HepG2 (cell line): ENCODE measurements around the gene EPN3. TPM values are rescaled to one million over a fixed set of nuclear protein-coding genes. Genes with fewer than 3 reads are reported as not detected.

Experiments used
- ATAC-seq: fragments of 200-7000 bp; cut with Tn5 transposase; 3 replicates; pipeline ENCODE4 v1.9.1; 2020; ENCODE audit warnings: mild to moderate bottlenecking, moderate library complexity
- BruUV-seq: library from RNA; stranded (reverse); fragments of 400-500 nt; replicated peaks from 2 replicates; lab custom pipeline; 2021; lab: Mats Ljungman, UMichigan
- CTCF ChIA-PET: fragments of 300-600 bp; formaldehyde crosslinking; extraction: SDS; loops from one replicate; lab custom pipeline; 2021; ENCODE audit warnings: low total read pairs, inconsistent platforms, low intra/inter-chr PET ratio; lab: Yijun Ruan, JAX
- POLR2A ChIA-PET: fragments of 350-600 bp; sonication (Branson Sonifier 250); formaldehyde crosslinking; loops from one replicate; lab custom pipeline; 2020; ENCODE audit warnings: antibody characterized with exemption, inconsistent platforms; lab: Yijun Ruan, JAX
- DNase-seq: peaks from one replicate; pipeline ENCODE4 v3.0.0-alpha.2; 2015; ENCODE audit warnings: low spot score
- FAIRE-seq: peaks from 3 replicates; lab custom pipeline; 2011; peaks lifted over from hg19 to GRCh38; lab: Jason Lieb, UNC
- H2AFZ ChIP-seq: one replicate; pipeline ENCODE4 v1.6.1; 2011; ENCODE audit warnings: low read length, inconsistent platforms
- H3K27ac ChIP-seq: fragments of 300-600 bp; 3 replicates; pipeline ENCODE4 v1.8.0; 2011; ENCODE audit warnings: mixed run types, mild to moderate bottlenecking, mixed read lengths, low read length, inconsistent platforms; ENCODE audit not compliant: insufficient read depth; ENCODE audit errors: extremely low read length
- H3K27me3 ChIP-seq, 2 experiments: fragments of 200-600 bp in 1 of 2; 2 replicates in 1 of 2; 3 replicates in 1 of 2; pipeline versions ENCODE4 v1.6.0 to v1.8.0; 2011; ENCODE audit warnings: low read length in 2 of 2, mild to moderate bottlenecking in 2 of 2, moderate library complexity in 2 of 2, inconsistent platforms in 1 of 2; ENCODE audit not compliant: insufficient read depth in 2 of 2, control insufficient read depth in 1 of 2
- H3K36me3 ChIP-seq, 2 experiments: fragments of 200-600 bp in 1 of 2; replicated peaks in 1 of 2; 2 replicates in 1 of 2; 3 replicates in 1 of 2; pipeline versions ENCODE4 v1.5.1 to v1.8.0; 2011; ENCODE audit warnings: low read length in 2 of 2, inconsistent platforms in 1 of 2; ENCODE audit not compliant: insufficient read depth in 2 of 2, control insufficient read depth in 1 of 2
- H3K4me1 ChIP-seq: 2 replicates; pipeline ENCODE4 v1.5.1; 2012; ENCODE audit warnings: low read length, inconsistent platforms; ENCODE audit not compliant: insufficient read depth
- H3K4me2 ChIP-seq: 2 replicates; pipeline ENCODE4 v1.6.0; 2011; ENCODE audit warnings: low read depth, low read length, inconsistent platforms
- H3K4me3 ChIP-seq, 3 experiments: fragments of 200-600 bp in 1 of 3; sonication (generic), shearing (Covaris generic) in 1 of 3; replicated peaks in 1 of 3; 2 replicates each; pipeline ENCODE4 v1.5.1; 2011 to 2016; ENCODE audit warnings: low read length in 3 of 3, inconsistent platforms in 2 of 3, low read depth in 2 of 3, mild to moderate bottlenecking in 2 of 3, control low read depth in 1 of 3, mixed read lengths in 1 of 3; ENCODE audit not compliant: insufficient read depth in 1 of 3
- H3K79me2 ChIP-seq: one replicate; pipeline ENCODE4 v1.6.1; 2011; ENCODE audit warnings: low read length, inconsistent platforms; ENCODE audit not compliant: insufficient read depth
- H3K9ac ChIP-seq: 2 replicates; pipeline ENCODE4 v1.6.0; 2011; ENCODE audit warnings: mild to moderate bottlenecking, low read depth, low read length, inconsistent platforms; ENCODE audit not compliant: insufficient read depth
- H3K9me3 ChIP-seq: 2 replicates; pipeline ENCODE4 v1.5.1; 2012; ENCODE audit warnings: mild to moderate bottlenecking, low read length
- H4K20me1 ChIP-seq: 2 replicates; pipeline ENCODE4 v1.6.0; 2011; ENCODE audit warnings: inconsistent platforms, mild to moderate bottlenecking, low read length, moderate library complexity; ENCODE audit not compliant: insufficient read depth
- FOXA1 ChIP-seq, 2 experiments: fragments of 450-650 bp in 1 of 2; sonication (generic) in 1 of 2; formaldehyde crosslinking in 1 of 2; IDR thresholded peaks; 2 replicates each; pipeline versions ENCODE4 v1.4.0 to v1.6.1; 2016 to 2020; ENCODE audit warnings: missing genetic modification reagents in 1 of 2
- FOXO1 ChIP-seq: sonication (generic); formaldehyde crosslinking; IDR thresholded peaks from 2 replicates; pipeline ENCODE4 v1.4.0; 2020; ENCODE audit warnings: missing genetic modification reagents
- PHF20 ChIP-seq: sonication (generic); formaldehyde crosslinking; IDR thresholded peaks from 2 replicates; pipeline ENCODE4 v1.5.0; 2020; ENCODE audit warnings: mild to moderate bottlenecking, missing genetic modification reagents
- SALL1 ChIP-seq: sonication (generic); formaldehyde crosslinking; IDR thresholded peaks from 2 replicates; pipeline ENCODE4 v1.8.0; 2022; ENCODE audit warnings: mild to moderate bottlenecking, missing genetic modification reagents
- SMAD1 ChIP-seq: sonication (generic); formaldehyde crosslinking; IDR thresholded peaks from 2 replicates; pipeline ENCODE4 v1.4.0; 2020; ENCODE audit warnings: missing genetic modification reagents, low read depth, mild to moderate bottlenecking, borderline replicate concordance
- TEAD3 ChIP-seq: optimal IDR thresholded peaks from 2 replicates; pipeline ENCODE3; 2016; ENCODE audit warnings: borderline replicate concordance
- XRCC5 ChIP-seq: fragments of 200-400 bp; formaldehyde crosslinking; optimal IDR thresholded peaks from 2 replicates; pipeline ENCODE3; 2017; ENCODE audit warnings: mild to moderate bottlenecking, low read length
- ZNF121 ChIP-seq: sonication (generic); formaldehyde crosslinking; IDR thresholded peaks from 2 replicates; pipeline ENCODE4 v1.5.0; 2020; ENCODE audit warnings: mild to moderate bottlenecking, missing genetic modification reagents
- ZNF24 ChIP-seq: fragments of 450-650 bp; IDR thresholded peaks from 2 replicates; pipeline ENCODE4 v1.6.1; 2017; ENCODE audit warnings: antibody characterized with exemption, mild to moderate bottlenecking
- ZNF263 ChIP-seq: sonication (generic); formaldehyde crosslinking; IDR thresholded peaks from 2 replicates; pipeline ENCODE4 v1.4.0; 2020; ENCODE audit warnings: missing genetic modification reagents
- ZNF724P ChIP-seq: sonication (generic); formaldehyde crosslinking; IDR thresholded peaks from 2 replicates; pipeline ENCODE4 v1.8.0; 2022; ENCODE audit warnings: missing genetic modification reagents, borderline replicate concordance
- ZNF788 ChIP-seq: sonication (generic); formaldehyde crosslinking; IDR thresholded peaks from 2 replicates; pipeline ENCODE4 v1.5.0; 2020; ENCODE audit warnings: mild to moderate bottlenecking, missing genetic modification reagents, borderline replicate concordance
- WGBS: methylation state at CpG from one replicate; pipeline ENCODE4 v1.1.6; 2017; ENCODE audit warnings: low lambda C conversion rate; 5-methylcytosine and 5-hydroxymethylcytosine counted together
- in situ Hi-C: cut with HindIII; loops from 2 replicates; pipeline ENCODE4 v1.10.0; 2017; ENCODE audit warnings: low pct_unique_long_range_greater_than_20kb; ENCODE audit not compliant: extremely low pct_ligation_motif_present
- intact Hi-C: fragments of 100-400 bp; cut with micrococcal nuclease; formaldehyde crosslinking; loops from one replicate; pipeline ENCODE4 v1.10.0; 2022; ENCODE audit not compliant: unreplicated experiment
- polyA plus RNA-seq, 8 experiments: library from polyadenylated mRNA; depleted of rRNA in 3 of 8; stranded (reverse) in 7 of 8; unstranded in 1 of 8; fragments of >200 nt; fragmentation: Illumina TruSeq in 4 of 8; extraction: Trizol in 4 of 8; gene quantifications; 2 replicates each; pipeline versions ENCODE4 v1.2.1 to v1.2.3, GENCODE V29; 2011 to 2016; ENCODE audit warnings: low read depth in 4 of 8, missing spikeins in 1 of 8, mixed read lengths in 1 of 8; ENCODE audit not compliant: insufficient read depth in 1 of 8
- total RNA-seq, 5 experiments: library from RNA; depleted of rRNA; stranded (reverse); fragments of >200 nt; fragmentation: Illumina TruSeq; extraction: Trizol; gene quantifications; 2 replicates each; pipeline ENCODE4 v1.2.3, GENCODE V29; 2016; ENCODE audit warnings: low read depth in 1 of 5
- TF ChIP-seq, protein P1 (sequence below): IDR thresholded peaks from 2 replicates; pipeline ENCODE4 v1.6.1; 2012; ENCODE audit warnings: low read depth, low read length, improper control_type of control experiment
- TF ChIP-seq, protein P2 (sequence below): IDR thresholded peaks from 2 replicates; pipeline ENCODE4 v1.6.1; 2016
- TF ChIP-seq, protein P3 (sequence below): sonication (generic); formaldehyde crosslinking; conservative IDR thresholded peaks from 2 replicates; pipeline ENCODE4 v1.4.0; 2020; ENCODE audit warnings: missing genetic modification reagents
- TF ChIP-seq, protein P4 (sequence below): sonication (generic); formaldehyde crosslinking; IDR thresholded peaks from 2 replicates; pipeline ENCODE4 v1.4.0; 2020; ENCODE audit warnings: mild to moderate bottlenecking, missing genetic modification reagents

EPN3 gene
- total and polyA plus RNA-seq, 2 of the 13 experiments (the other 11 are each of a cell fraction or from before 2014, with no cell fraction given): 0.11 to 0.95 TPM

DNA sequence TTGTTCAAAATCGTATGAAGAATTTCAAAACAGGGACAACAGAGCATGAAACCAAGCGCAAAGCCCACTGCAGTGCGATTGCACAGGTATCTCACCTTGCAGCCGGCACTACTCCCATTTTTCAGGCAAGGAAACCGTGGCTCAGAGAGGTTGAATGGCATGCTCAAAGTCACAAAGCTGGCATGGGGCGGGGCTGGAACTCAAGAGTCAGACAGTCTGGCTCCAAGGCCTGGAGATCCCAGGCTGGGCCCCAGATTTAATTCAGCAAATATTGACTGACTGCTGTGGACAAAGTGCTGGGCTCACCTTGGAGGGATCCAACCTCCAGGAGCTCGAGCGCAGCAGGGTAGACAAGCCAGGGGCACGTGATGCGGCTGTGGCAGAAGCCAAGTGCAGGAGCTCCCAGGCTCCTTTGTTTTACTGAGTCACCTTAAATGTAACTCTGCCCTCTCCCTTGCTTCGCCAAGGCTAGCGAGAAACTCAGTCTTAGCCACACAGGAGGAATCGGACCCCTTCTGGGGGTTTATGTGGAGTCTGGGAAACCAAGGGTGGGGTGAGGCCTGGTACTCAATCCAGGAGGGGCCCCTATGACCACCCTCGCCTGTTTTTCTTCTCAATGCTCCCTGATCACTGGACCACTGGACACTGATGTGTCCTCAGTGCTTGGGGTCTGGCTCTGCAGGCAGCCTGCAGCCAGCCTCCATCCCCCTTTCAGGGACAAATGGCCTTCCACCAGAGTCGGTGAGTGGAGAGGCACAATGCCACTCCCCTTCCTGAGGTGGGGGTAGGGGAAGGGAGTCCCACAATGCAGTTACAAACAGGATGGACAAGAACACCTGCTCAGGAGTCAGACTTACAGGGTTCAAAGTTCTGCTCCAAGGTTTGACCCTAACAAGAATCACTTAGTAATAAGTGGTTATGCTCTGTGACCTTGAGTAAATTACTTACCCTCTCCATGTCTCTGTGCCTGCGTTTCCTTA lies 10.6 kb downstream of the EPN3 start:
- intact Hi-C loops (loop anchor here (1.0 to 10.0 kb wide), 2 partner anchors 61 to 412 kb away; no protein-coding TSS in a partner anchor), in situ Hi-C loops (loop anchor here (10.0 kb wide), 1 partner anchor 412 kb away; no protein-coding TSS in a partner anchor)
- peak overlapping the region; percentile 33 for H2AFZ ChIP-seq
- H3K9me3 ChIP-seq: no peaks in the 10 kb centered on the region
- BruUV-seq: no TSS peak
- H3K9ac ChIP-seq: peak overlapping the region; percentile 95
- peak overlapping the region; percentile 73 to 87 (median 78) for H3K4me3 ChIP-seq
- H3K36me3 ChIP-seq: no peaks in the 10 kb centered on the region
- 4% methylated on average over 15 of the region's 16 CpGs for WGBS
- peak; percentile 71 for ATAC-seq
- H3K4me1 ChIP-seq: peaks cover 77% of the 10 kb centered on the region
- H3K4me2 ChIP-seq: peak overlapping the region; percentile 97
- DNase-seq: peak; percentile 99
- peak; percentile 99 for FAIRE-seq
- ChIA-PET CTCF (no interaction called here), POLR2A (interaction anchor here (0.5 to 4.2 kb wide), 44 partner anchors 7 to 401 kb away, joined by 3 to 79 read pairs (median 4); partner anchors contain the start of genes CACNA1G, EPN3, LUC7L3 and TOB1)
- peaks cover 3% of the 10 kb centered on the region for H3K79me2 ChIP-seq
- peak overlapping the region; percentile 97 for H3K27ac ChIP-seq
- no peaks in the 10 kb centered on the region; a peak in 1 of 5 replicates for H3K27me3 ChIP-seq
- no peaks in the 10 kb centered on the region for H4K20me1 ChIP-seq
- peak; percentile 76 for TF ChIP-seq ZNF263 (CRISPR knock-in tag)
- TF ChIP-seq ZNF121: peak; percentile 75
- TF ChIP-seq FOXA1 (IDR thresholded peaks at IDR 0.05): peak; percentile 84
- peak; percentile 98 for TF ChIP-seq FOXA1 (CRISPR knock-in tag; IDR thresholded peaks at IDR 0.05)
- peak; percentile 80; the same call in 1 of the 2 replicates for TF ChIP-seq ZNF788 (CRISPR knock-in tag)
- TF ChIP-seq, protein P1, sequence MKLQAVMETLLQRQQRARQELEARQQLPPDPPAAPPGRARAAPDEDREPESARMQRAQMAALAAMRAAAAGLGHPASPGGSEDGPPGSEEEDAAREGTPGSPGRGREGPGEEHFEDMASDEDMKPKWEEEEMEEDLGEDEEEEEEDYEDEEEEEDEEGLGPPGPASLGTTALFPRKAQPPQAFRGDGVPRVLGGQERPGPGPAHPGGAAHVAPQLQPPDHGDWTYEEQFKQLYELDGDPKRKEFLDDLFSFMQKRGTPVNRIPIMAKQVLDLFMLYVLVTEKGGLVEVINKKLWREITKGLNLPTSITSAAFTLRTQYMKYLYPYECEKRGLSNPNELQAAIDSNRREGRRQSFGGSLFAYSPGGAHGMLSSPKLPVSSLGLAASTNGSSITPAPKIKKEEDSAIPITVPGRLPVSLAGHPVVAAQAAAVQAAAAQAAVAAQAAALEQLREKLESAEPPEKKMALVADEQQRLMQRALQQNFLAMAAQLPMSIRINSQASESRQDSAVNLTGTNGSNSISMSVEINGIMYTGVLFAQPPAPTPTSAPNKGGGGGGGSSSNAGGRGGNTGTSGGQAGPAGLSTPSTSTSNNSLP: peak; percentile 92
- peak; percentile 78 for TF ChIP-seq FOXO1 (CRISPR knock-in tag)
- peak; percentile 79 for TF ChIP-seq XRCC5
- TF ChIP-seq TEAD3 (CRISPR knock-in tag): peak; percentile 75
- no peak for TF ChIP-seq ZNF24
- TF ChIP-seq PHF20 (CRISPR knock-in tag): peak; percentile 48; the same call in 1 of the 2 replicates
- TF ChIP-seq, protein P2, sequence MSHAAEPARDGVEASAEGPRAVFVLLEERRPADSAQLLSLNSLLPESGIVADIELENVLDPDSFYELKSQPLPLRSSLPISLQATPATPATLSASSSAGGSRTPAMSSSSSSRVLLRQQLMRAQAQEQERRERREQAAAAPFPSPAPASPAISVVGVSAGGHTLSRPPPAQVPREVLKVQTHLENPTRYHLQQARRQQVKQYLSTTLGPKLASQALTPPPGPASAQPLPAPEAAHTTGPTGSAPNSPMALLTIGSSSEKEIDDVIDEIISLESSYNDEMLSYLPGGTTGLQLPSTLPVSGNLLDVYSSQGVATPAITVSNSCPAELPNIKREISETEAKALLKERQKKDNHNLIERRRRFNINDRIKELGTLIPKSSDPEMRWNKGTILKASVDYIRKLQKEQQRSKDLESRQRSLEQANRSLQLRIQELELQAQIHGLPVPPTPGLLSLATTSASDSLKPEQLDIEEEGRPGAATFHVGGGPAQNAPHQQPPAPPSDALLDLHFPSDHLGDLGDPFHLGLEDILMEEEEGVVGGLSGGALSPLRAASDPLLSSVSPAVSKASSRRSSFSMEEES (CRISPR knock-in tag): peak; percentile 94
- TF ChIP-seq, protein P3, sequence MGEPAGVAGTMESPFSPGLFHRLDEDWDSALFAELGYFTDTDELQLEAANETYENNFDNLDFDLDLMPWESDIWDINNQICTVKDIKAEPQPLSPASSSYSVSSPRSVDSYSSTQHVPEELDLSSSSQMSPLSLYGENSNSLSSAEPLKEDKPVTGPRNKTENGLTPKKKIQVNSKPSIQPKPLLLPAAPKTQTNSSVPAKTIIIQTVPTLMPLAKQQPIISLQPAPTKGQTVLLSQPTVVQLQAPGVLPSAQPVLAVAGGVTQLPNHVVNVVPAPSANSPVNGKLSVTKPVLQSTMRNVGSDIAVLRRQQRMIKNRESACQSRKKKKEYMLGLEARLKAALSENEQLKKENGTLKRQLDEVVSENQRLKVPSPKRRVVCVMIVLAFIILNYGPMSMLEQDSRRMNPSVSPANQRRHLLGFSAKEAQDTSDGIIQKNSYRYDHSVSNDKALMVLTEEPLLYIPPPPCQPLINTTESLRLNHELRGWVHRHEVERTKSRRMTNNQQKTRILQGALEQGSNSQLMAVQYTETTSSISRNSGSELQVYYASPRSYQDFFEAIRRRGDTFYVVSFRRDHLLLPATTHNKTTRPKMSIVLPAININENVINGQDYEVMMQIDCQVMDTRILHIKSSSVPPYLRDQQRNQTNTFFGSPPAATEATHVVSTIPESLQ: no peak; the same call in 1 of the 2 replicates
- TF ChIP-seq SALL1 (CRISPR knock-in tag): peak; percentile 86
- TF ChIP-seq ZNF724P (CRISPR knock-in tag): no peak
- 0 out of 2 replicates have a peak, but pooled peaks have one; percentile 35 for TF ChIP-seq SMAD1
- TF ChIP-seq, protein P4, sequence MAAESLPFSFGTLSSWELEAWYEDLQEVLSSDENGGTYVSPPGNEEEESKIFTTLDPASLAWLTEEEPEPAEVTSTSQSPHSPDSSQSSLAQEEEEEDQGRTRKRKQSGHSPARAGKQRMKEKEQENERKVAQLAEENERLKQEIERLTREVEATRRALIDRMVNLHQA (CRISPR knock-in tag): no peak
